HEK293 (cell line): ENCODE data around the gene SLC35G6.

Source experiments
- HOXA7 ChIP-seq: sonication (generic); formaldehyde crosslinking; IDR thresholded peaks from 2 replicates; pipeline ENCODE4 v1.8.1; 2022; ENCODE audit warnings: missing genetic modification reagents, borderline replicate concordance
- KLF1 ChIP-seq: fragments of 450-650 bp; formaldehyde crosslinking; IDR thresholded peaks from 2 replicates; pipeline ENCODE4 v1.5.1; 2016; ENCODE audit warnings: missing biosample characterization, missing genetic modification characterization
- KLF9 ChIP-seq: fragments of 450-650 bp; formaldehyde crosslinking; IDR thresholded peaks from 2 replicates; pipeline ENCODE4 v1.5.1; 2016; ENCODE audit warnings: missing biosample characterization, missing genetic modification characterization, low read depth
- RBAK ChIP-seq: fragments of 450-650 bp; formaldehyde crosslinking; IDR thresholded peaks from 2 replicates; pipeline ENCODE4 v1.5.1; 2016; ENCODE audit warnings: missing biosample characterization, missing genetic modification characterization
- SALL2 ChIP-seq: fragments of 450-650 bp; formaldehyde crosslinking; IDR thresholded peaks from 2 replicates; pipeline ENCODE4 v1.5.0; 2017; ENCODE audit warnings: missing biosample characterization, mild to moderate bottlenecking, missing genetic modification characterization, borderline replicate concordance
- SETDB1 ChIP-seq: IDR thresholded peaks from one replicate; pipeline ENCODE4 v1.6.1; 2017; ENCODE audit warnings: mild to moderate bottlenecking, low read length, moderate library complexity, mixed read lengths; ENCODE audit not compliant: insufficient read length
- SP7 ChIP-seq: fragments of 450-650 bp; formaldehyde crosslinking; IDR thresholded peaks from 2 replicates; pipeline ENCODE4 v1.5.1; 2016; ENCODE audit warnings: missing biosample characterization, missing genetic modification characterization
- YY1 ChIP-seq: fragments of 450-650 bp; formaldehyde crosslinking; IDR thresholded peaks from 2 replicates; pipeline ENCODE4 v1.5.1; 2018; ENCODE audit warnings: missing biosample characterization, missing genetic modification characterization
- YY2 ChIP-seq: fragments of 450-650 bp; formaldehyde crosslinking; IDR thresholded peaks from 2 replicates; pipeline ENCODE4 v1.5.1; 2016; ENCODE audit warnings: missing biosample characterization, missing genetic modification characterization
- ZBTB1 ChIP-seq: fragments of 450-650 bp; formaldehyde crosslinking; IDR thresholded peaks from 2 replicates; pipeline ENCODE4 v1.5.1; 2016; ENCODE audit warnings: missing biosample characterization, missing genetic modification characterization
- ZBTB20 ChIP-seq: fragments of 450-650 bp; formaldehyde crosslinking; IDR thresholded peaks from 2 replicates; pipeline ENCODE4 v1.5.1; 2016; ENCODE audit warnings: missing biosample characterization, missing genetic modification characterization
- ZBTB48 ChIP-seq: fragments of 450-650 bp; formaldehyde crosslinking; IDR thresholded peaks from 2 replicates; pipeline ENCODE4 v1.5.1; 2016; ENCODE audit warnings: missing biosample characterization, missing genetic modification characterization
- ZNF140 ChIP-seq: fragments of 450-650 bp; formaldehyde crosslinking; IDR thresholded peaks from 2 replicates; pipeline ENCODE4 v1.5.1; 2016; ENCODE audit warnings: missing biosample characterization, missing genetic modification characterization
- ZNF157 ChIP-seq: fragments of 450-650 bp; formaldehyde crosslinking; IDR thresholded peaks from 2 replicates; pipeline ENCODE4 v1.5.1; 2016; ENCODE audit warnings: missing biosample characterization, missing genetic modification characterization
- ZNF16 ChIP-seq: fragments of 450-650 bp; formaldehyde crosslinking; IDR thresholded peaks from 2 replicates; pipeline ENCODE4 v1.5.1; 2016; ENCODE audit warnings: low read depth, missing biosample characterization, missing genetic modification characterization
- ZNF184 ChIP-seq: fragments of 450-650 bp; IDR thresholded peaks from 2 replicates; pipeline ENCODE4 v1.5.1; 2018; ENCODE audit warnings: missing biosample characterization, mild to moderate bottlenecking, missing genetic modification characterization
- ZNF23 ChIP-seq: fragments of 450-650 bp; formaldehyde crosslinking; IDR thresholded peaks from 2 replicates; pipeline ENCODE4 v1.5.1; 2016; ENCODE audit warnings: missing biosample characterization, missing genetic modification characterization, borderline replicate concordance
- ZNF239 ChIP-seq: fragments of 450-650 bp; formaldehyde crosslinking; IDR thresholded peaks from 2 replicates; pipeline ENCODE4 v1.5.1; 2016; ENCODE audit warnings: missing biosample characterization, missing genetic modification characterization
- ZNF350 ChIP-seq: fragments of 450-650 bp; formaldehyde crosslinking; IDR thresholded peaks from 2 replicates; pipeline ENCODE4 v1.5.0; 2017; ENCODE audit warnings: missing biosample characterization, mild to moderate bottlenecking, missing genetic modification characterization
- ZNF362 ChIP-seq: fragments of 450-650 bp; formaldehyde crosslinking; IDR thresholded peaks from 2 replicates; pipeline ENCODE4 v1.5.1; 2016; ENCODE audit warnings: missing biosample characterization, missing genetic modification characterization
- ZNF394 ChIP-seq: fragments of 450-650 bp; formaldehyde crosslinking; IDR thresholded peaks from 2 replicates; pipeline ENCODE4 v1.5.1; 2016; ENCODE audit warnings: missing biosample characterization, missing genetic modification characterization, mild to moderate bottlenecking, moderate library complexity, borderline replicate concordance
- ZNF416 ChIP-seq: fragments of 450-650 bp; formaldehyde crosslinking; IDR thresholded peaks from 2 replicates; pipeline ENCODE4 v1.5.1; 2016; ENCODE audit warnings: missing biosample characterization, missing genetic modification characterization
- ZNF423 ChIP-seq: fragments of 450-650 bp; formaldehyde crosslinking; IDR thresholded peaks from 2 replicates; pipeline ENCODE4 v1.5.1; 2016; ENCODE audit warnings: missing biosample characterization, missing genetic modification characterization
- ZNF449 ChIP-seq: fragments of 450-650 bp; formaldehyde crosslinking; IDR thresholded peaks from 2 replicates; pipeline ENCODE4 v1.5.1; 2017; ENCODE audit warnings: missing biosample characterization, mild to moderate bottlenecking, missing genetic modification characterization, moderate library complexity
- ZNF48 ChIP-seq: fragments of 450-650 bp; formaldehyde crosslinking; IDR thresholded peaks from 2 replicates; pipeline ENCODE4 v1.5.1; 2016; ENCODE audit warnings: missing biosample characterization, missing genetic modification characterization
- ZNF514 ChIP-seq: fragments of 450-650 bp; formaldehyde crosslinking; IDR thresholded peaks from 2 replicates; pipeline ENCODE4 v1.5.1; 2016; ENCODE audit warnings: missing biosample characterization, missing genetic modification characterization
- ZNF621 ChIP-seq: fragments of 450-650 bp; formaldehyde crosslinking; IDR thresholded peaks from 2 replicates; pipeline ENCODE4 v1.5.1; 2017; ENCODE audit warnings: missing biosample characterization, missing genetic modification characterization
- ZNF677 ChIP-seq: fragments of 450-650 bp; IDR thresholded peaks from 2 replicates; pipeline ENCODE4 v1.5.0; 2018; ENCODE audit warnings: missing biosample characterization, mild to moderate bottlenecking, missing genetic modification characterization, moderate library complexity
- ZNF791 ChIP-seq: fragments of 450-650 bp; formaldehyde crosslinking; IDR thresholded peaks from 2 replicates; pipeline ENCODE4 v1.5.1; 2016; ENCODE audit warnings: missing biosample characterization, missing genetic modification characterization
- ZSCAN23 ChIP-seq: fragments of 450-650 bp; formaldehyde crosslinking; IDR thresholded peaks from 2 replicates; pipeline ENCODE4 v1.5.1; 2016; ENCODE audit warnings: missing biosample characterization, missing genetic modification characterization
- TF ChIP-seq, protein P1 (sequence below): fragments of 450-650 bp; formaldehyde crosslinking; conservative IDR thresholded peaks from 2 replicates; pipeline ENCODE4 v1.5.1; 2016; ENCODE audit warnings: low read depth, missing biosample characterization, missing genetic modification characterization
- TF ChIP-seq, protein P2 (sequence below): fragments of 450-650 bp; formaldehyde crosslinking; IDR thresholded peaks from 2 replicates; pipeline ENCODE4 v1.5.1; 2017; ENCODE audit warnings: missing biosample characterization, missing genetic modification characterization

The SLC35G6 gene

GRCh38 chr17:7478276-7479212 lies 2.7 kb upstream of the SLC35G6 start (continued):
- TF ChIP-seq ZNF449 (tag by site-specific recombination) (no peak), ZNF140 (tag by site-specific recombination) (no peak), ZNF350 (tag by site-specific recombination) (no peak), ZSCAN23 (tag by site-specific recombination) (no peak), ZNF791 (no peak), YY2 (tag by site-specific recombination) (0 out of 2 replicates have a peak, but pooled peaks have one; percentile 20), ZBTB48 (tag by site-specific recombination) (peak; percentile 74), SALL2 (tag by site-specific recombination) (no peak), ZNF184 (tag by site-specific recombination) (no peak), ZBTB20 (tag by site-specific recombination) (peak; percentile 94), KLF9 (peak; percentile 58; the same call in 1 of the 2 replicates), KLF1 (tag by site-specific recombination) (peak; percentile 75), ZNF16 (no peak), ZNF621 (tag by site-specific recombination) (no peak), SP7 (tag by site-specific recombination) (0 out of 2 replicates have a peak, but pooled peaks have one; percentile 28), ZNF514 (tag by site-specific recombination) (no peak), ZNF394 (tag by site-specific recombination) (no peak), ZNF423 (tag by site-specific recombination) (no peak), ZNF362 (tag by site-specific recombination) (no peak), ZNF157 (tag by site-specific recombination) (no peak), ZNF48 (tag by site-specific recombination) (no peak), ZNF239 (no peak), SETDB1 (no peak), YY1 (no peak), ZBTB1 (tag by site-specific recombination) (no peak), ZNF677 (tag by site-specific recombination) (no peak), ZNF23 (tag by site-specific recombination) (no peak), HOXA7 (CRISPR knock-in tag) (no peak), ZNF416 (tag by site-specific recombination) (no peak), RBAK (no peak)
- TF ChIP-seq, protein P1, sequence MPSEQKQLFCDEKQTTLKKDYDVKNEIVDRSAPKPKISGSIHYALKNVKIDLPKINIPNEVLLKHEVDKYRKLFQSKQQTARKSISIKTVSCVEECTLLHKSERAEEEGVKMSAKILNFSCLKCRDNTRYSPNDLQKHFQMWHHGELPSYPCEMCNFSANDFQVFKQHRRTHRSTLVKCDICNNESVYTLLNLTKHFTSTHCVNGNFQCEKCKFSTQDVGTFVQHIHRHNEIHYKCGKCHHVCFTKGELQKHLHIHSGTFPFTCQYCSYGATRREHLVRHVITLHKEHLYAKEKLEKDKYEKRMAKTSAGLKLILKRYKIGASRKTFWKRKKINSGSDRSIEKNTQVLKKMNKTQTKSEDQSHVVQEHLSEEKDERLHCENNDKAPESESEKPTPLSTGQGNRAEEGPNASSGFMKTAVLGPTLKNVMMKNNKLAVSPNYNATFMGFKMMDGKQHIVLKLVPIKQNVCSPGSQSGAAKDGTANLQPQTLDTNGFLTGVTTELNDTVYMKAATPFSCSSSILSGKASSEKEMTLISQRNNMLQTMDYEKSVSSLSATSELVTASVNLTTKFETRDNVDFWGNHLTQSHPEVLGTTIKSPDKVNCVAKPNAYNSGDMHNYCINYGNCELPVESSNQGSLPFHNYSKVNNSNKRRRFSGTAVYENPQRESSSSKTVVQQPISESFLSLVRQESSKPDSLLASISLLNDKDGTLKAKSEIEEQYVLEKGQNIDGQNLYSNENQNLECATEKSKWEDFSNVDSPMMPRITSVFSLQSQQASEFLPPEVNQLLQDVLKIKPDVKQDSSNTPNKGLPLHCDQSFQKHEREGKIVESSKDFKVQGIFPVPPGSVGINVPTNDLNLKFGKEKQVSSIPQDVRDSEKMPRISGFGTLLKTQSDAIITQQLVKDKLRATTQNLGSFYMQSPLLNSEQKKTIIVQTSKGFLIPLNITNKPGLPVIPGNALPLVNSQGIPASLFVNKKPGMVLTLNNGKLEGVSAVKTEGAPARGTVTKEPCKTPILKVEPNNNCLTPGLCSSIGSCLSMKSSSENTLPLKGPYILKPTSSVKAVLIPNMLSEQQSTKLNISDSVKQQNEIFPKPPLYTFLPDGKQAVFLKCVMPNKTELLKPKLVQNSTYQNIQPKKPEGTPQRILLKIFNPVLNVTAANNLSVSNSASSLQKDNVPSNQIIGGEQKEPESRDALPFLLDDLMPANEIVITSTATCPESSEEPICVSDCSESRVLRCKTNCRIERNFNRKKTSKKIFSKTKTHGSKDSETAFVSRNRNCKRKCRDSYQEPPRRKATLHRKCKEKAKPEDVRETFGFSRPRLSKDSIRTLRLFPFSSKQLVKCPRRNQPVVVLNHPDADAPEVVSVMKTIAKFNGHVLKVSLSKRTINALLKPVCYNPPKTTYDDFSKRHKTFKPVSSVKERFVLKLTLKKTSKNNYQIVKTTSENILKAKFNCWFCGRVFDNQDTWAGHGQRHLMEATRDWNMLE: no peak
- TF ChIP-seq, protein P2, sequence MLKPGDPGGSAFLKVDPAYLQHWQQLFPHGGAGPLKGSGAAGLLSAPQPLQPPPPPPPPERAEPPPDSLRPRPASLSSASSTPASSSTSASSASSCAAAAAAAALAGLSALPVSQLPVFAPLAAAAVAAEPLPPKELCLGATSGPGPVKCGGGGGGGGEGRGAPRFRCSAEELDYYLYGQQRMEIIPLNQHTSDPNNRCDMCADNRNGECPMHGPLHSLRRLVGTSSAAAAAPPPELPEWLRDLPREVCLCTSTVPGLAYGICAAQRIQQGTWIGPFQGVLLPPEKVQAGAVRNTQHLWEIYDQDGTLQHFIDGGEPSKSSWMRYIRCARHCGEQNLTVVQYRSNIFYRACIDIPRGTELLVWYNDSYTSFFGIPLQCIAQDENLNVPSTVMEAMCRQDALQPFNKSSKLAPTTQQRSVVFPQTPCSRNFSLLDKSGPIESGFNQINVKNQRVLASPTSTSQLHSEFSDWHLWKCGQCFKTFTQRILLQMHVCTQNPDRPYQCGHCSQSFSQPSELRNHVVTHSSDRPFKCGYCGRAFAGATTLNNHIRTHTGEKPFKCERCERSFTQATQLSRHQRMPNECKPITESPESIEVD (tag by site-specific recombination): no peak
